PC-3 (cell line): ENCODE data around the gene ATP6V1G2. TPM values are rescaled to one million over a fixed set of nuclear protein-coding genes. Genes with fewer than 3 reads are reported as not detected.
"Not testable (repeated sequence)": the region's sequence is repeated elsewhere in the genome, so short reads cannot be mapped to it uniquely, and the experiment has no call there.

Experiments used
- ATAC-seq: fragments of 200-7000 bp; cut with Tn5 transposase; 2 replicates; pipeline ENCODE4 v1.9.1; 2020; ENCODE audit warnings: mild to moderate bottlenecking, moderate library complexity
- Bru-seq: library from RNA; stranded (reverse); fragments of 400-500 nt; gene quantifications from one replicate; lab custom pipeline; 2021; lab: Mats Ljungman, UMichigan
- BruChase-seq, 2 experiments: library from RNA; stranded (reverse); fragments of 400-500 nt; gene quantifications; one replicate each; lab custom pipeline; 2021; lab: Mats Ljungman, UMichigan
- BruUV-seq: library from RNA; stranded (reverse); fragments of 400-500 nt; replicated peaks from 2 replicates; lab custom pipeline; 2021; lab: Mats Ljungman, UMichigan
- CTCF ChIA-PET: fragments of 300-600 bp; sonication (Branson Sonifier 250); formaldehyde crosslinking; loops from one replicate; lab custom pipeline; 2022; ENCODE audit warnings: antibody characterized with exemption; lab: Charles Lee
- POLR2A ChIA-PET: fragments of 300-600 bp; sonication (Branson Sonifier 250); formaldehyde crosslinking; loops from one replicate; lab custom pipeline; 2022; ENCODE audit warnings: antibody characterized with exemption; ENCODE audit not compliant: unreplicated experiment; lab: Charles Lee
- DNase-seq: peaks from one replicate; pipeline ENCODE4 v3.0.0-alpha.2; 2015
- H2AFZ ChIP-seq: fragments of 300-600 bp; sonication (generic); 2 replicates; pipeline ENCODE4 v1.6.0; 2016; ENCODE audit warnings: antibody characterized with exemption, low read length
- H3F3A ChIP-seq: fragments of 300-600 bp; sonication (generic); one replicate; pipeline ENCODE4 v1.6.0; 2017; ENCODE audit warnings: antibody characterized with exemption, low read length, control low read depth, mild to moderate bottlenecking; ENCODE audit not compliant: unreplicated experiment
- H3K27ac ChIP-seq: fragments of 300-600 bp; sonication (generic); 2 replicates; pipeline ENCODE4 v1.5.1; 2016; ENCODE audit warnings: mild to moderate bottlenecking, low read length
- H3K27me3 ChIP-seq: fragments of 300-600 bp; sonication (generic); 2 replicates; pipeline ENCODE4 v1.6.1; 2016; ENCODE audit warnings: low read length, mixed read lengths
- H3K36me3 ChIP-seq: fragments of 300-600 bp; sonication (generic); 2 replicates; pipeline ENCODE4 v1.6.1; 2016; ENCODE audit warnings: low read depth, mixed run types, low read length, mixed read lengths
- H3K4me1 ChIP-seq: fragments of 300-600 bp; sonication (generic); 2 replicates; pipeline ENCODE4 v1.5.1; 2016; ENCODE audit warnings: low read length; ENCODE audit not compliant: insufficient read depth
- H3K4me2 ChIP-seq: fragments of 300-600 bp; sonication (generic); 2 replicates; pipeline ENCODE4 v1.6.0; 2016; ENCODE audit warnings: low read length
- H3K4me3 ChIP-seq: fragments of 300-600 bp; sonication (generic); 2 replicates; pipeline ENCODE4 v1.5.1; 2016; ENCODE audit warnings: mild to moderate bottlenecking, low read length, mixed read lengths
- H3K79me2 ChIP-seq: fragments of 300-600 bp; sonication (generic); 2 replicates; pipeline ENCODE4 v1.6.1; 2017; ENCODE audit warnings: low read length, mixed read lengths
- H3K9ac ChIP-seq: fragments of 300-600 bp; sonication (generic); 2 replicates; pipeline ENCODE4 v1.6.0; 2016; ENCODE audit warnings: mild to moderate bottlenecking, low read length
- H3K9me2 ChIP-seq: fragments of 300-600 bp; sonication (generic); replicated peaks from 2 replicates; pipeline ENCODE4 v1.6.1; 2016; ENCODE audit warnings: mixed run types, low read length, mixed read lengths
- H3K9me3 ChIP-seq: fragments of 300-600 bp; sonication (generic); 2 replicates; pipeline ENCODE4 v1.6.1; 2016; ENCODE audit warnings: low read length, mixed read lengths
- H4K20me1 ChIP-seq: fragments of 300-600 bp; sonication (generic); 2 replicates; pipeline ENCODE4 v1.6.1; 2016; ENCODE audit warnings: low read length, mixed read lengths
- CTCF ChIP-seq: fragments of 300-600 bp; sonication (generic); conservative IDR thresholded peaks from 2 replicates; pipeline ENCODE4 v1.5.1; 2017; ENCODE audit warnings: antibody characterized with exemption, low read depth, mild to moderate bottlenecking, low read length
- EZH2phosphoT487 ChIP-seq: fragments of 300-600 bp; sonication (generic); IDR thresholded peaks from 2 replicates; pipeline ENCODE4 v1.6.1; 2018; ENCODE audit warnings: mild to moderate bottlenecking, antibody characterized with exemption, low read length, borderline replicate concordance
- intact Hi-C: fragments of 100-400 bp; cut with micrococcal nuclease; formaldehyde crosslinking; loops from 2 replicates; pipeline ENCODE4 v1.9.0; 2023
- long read RNA-seq: library from polyadenylated mRNA; unstranded; transcript quantifications from one replicate; pipeline ENCODE4 v2.0.0, GENCODE V29; 2021; ENCODE audit not compliant: unreplicated experiment
- total RNA-seq: library from RNA; depleted of rRNA; stranded (reverse); fragments of >200 nt; gene quantifications from 2 replicates; pipeline ENCODE4 v1.2.3, GENCODE V29; 2014; rRNA removed

The ATP6V1G2 gene
- 1.1 and 1.2 TPM in 2 replicates for total RNA-seq
- percentile 45 among the genes with signal in this experiment for Bru-seq, nascent RNA
- BruChase-seq, experiment 1, labeled RNA remaining after a 6-hour chase: percentile 61 among the genes with signal in this experiment
- BruChase-seq, experiment 2, labeled RNA remaining after a 2-hour chase: percentile 56 among the genes with signal in this experiment
- long read RNA-seq, partial matches to known transcripts: 0 of 3 reads
- long read RNA-seq, other reads (novel, unspliced or antisense): 0 of 3 reads

GRCh38 chr6:31546339-31546957 lies at the start of gene ATP6V1G2:
ATP6V1G2 (minus strand) TSS chr6:31546608; CDS start chr6:31546559, 49 bp downstream.
- Histone ChIP-seq H4K20me1 (no peaks in the 10 kb centered on the region), H2AFZ (peak within 1 kb of the TSS; percentile 82), H3K9me2 (no peaks in the 10 kb centered on the region), H3K27me3 (no peaks in the 10 kb centered on the region), H3K27ac (peak within 1 kb of the TSS; percentile 41; the same call in 1 of the 2 replicates), H3K36me3 (peaks cover 8% of the 10 kb centered on the region; the same call in 1 of the 2 replicates), H3K4me3 (peak within 1 kb of the TSS; percentile 76), H3K9ac (peak within 1 kb of the TSS; percentile 97), H3F3A (no peaks in the 10 kb centered on the region), H3K9me3 (no peaks in the 10 kb centered on the region), H3K4me1 (peaks cover 20% of the 10 kb centered on the region), H3K79me2 (peaks cover 37% of the 10 kb centered on the region), H3K4me2 (peak within 1 kb of the TSS; percentile 96)
- TF ChIP-seq EZH2phosphoT487: no peak
- peak; percentile 97 for TF ChIP-seq CTCF
- CTCF ChIA-PET: interaction anchor here (0.5 to 2.1 kb wide), 3 partner anchors 49 to 63 kb away, joined by 3 to 9 read pairs (median 6); no protein-coding TSS in a partner anchor
- peak; percentile 72 for ATAC-seq
- BruUV-seq: no TSS peak
- DNase-seq: peak; percentile 96
- POLR2A ChIA-PET: no interaction called here
- intact Hi-C loops: loop anchor here (1.0 to 5.0 kb wide), 3 partner anchors 52 to 121 kb away; partner anchors contain the start of genes CSNK2B and LY6G5B

GRCh38 chr6:31592396-31592771 lies 46.0 kb upstream of the ATP6V1G2 start:
- Histone ChIP-seq H3K4me2 (no peak overlapping the region), H3K9ac (no peak overlapping the region), H3K79me2 (no peaks in the 10 kb centered on the region), H3K4me3 (no peak overlapping the region), H4K20me1 (no peaks in the 10 kb centered on the region), H3K9me3 (no peaks in the 10 kb centered on the region), H3K9me2 (no peaks in the 10 kb centered on the region), H3K4me1 (no peaks in the 10 kb centered on the region), H3K27me3 (no peaks in the 10 kb centered on the region), H3K36me3 (no peaks in the 10 kb centered on the region), H3F3A (no peaks in the 10 kb centered on the region), H3K27ac (no peak overlapping the region), H2AFZ (no peak overlapping the region)
- ATAC-seq (no peak), DNase-seq (no peak)
- POLR2A ChIA-PET: interaction anchor here (0.5 kb wide), 1 partner anchor 72 kb away, joined by 5 read pairs; the partner anchor contains the start of gene GPANK1
- CTCF ChIA-PET: no interaction called here
- intact Hi-C loops: no loop called here
- TF ChIP-seq CTCF: no peak
- BruUV-seq: no TSS peak

- H3K4me1 ChIP-seq, H3K27me3 ChIP-seq, H3K4me2 ChIP-seq, H4K20me1 ChIP-seq, H3K9ac ChIP-seq, H3K9me3 ChIP-seq, ATAC-seq, H2AFZ ChIP-seq, H3K27ac ChIP-seq, DNase-seq, H3F3A ChIP-seq, H3K36me3 ChIP-seq, CTCF ChIA-PET, H3K79me2 ChIP-seq, H3K4me3 ChIP-seq, intact Hi-C loops, BruUV-seq, H3K9me2 ChIP-seq, POLR2A ChIA-PET: not testable (repeated sequence)
These were observed 44.3 kb upstream of the ATP6V1G2 start for GRCh38 chr6:31590691-31591090.
